ENCODE results near the gene TAOK2. TPM values are rescaled to one million over a fixed set of nuclear protein-coding genes. Genes with fewer than 3 reads are reported as not detected.

The TAOK2 gene
- 10 to 100 TPM; 15.9 to 31.0 (median 22.1) TPM for total RNA-seq

GRCh38 chr16:29973384-29974246, at the start of gene TAOK2:
TSS of gene TAOK2 (plus strand) at chr16:29973868. CDS start at chr16:29977773, 3,905 bp downstream.
- H3K9me3 ChIP-seq, result no peaks in the 10 kb centered on the region
- peak within 1 kb of the TSS; percentile 90 to 99 (median 94) for H3K4me3 ChIP-seq
- H3K36me3 ChIP-seq, result peaks cover 0 to 15% of the 10 kb centered on the region in 2 donors
- DNase-seq, result peak; percentile 97 to 99
- peaks cover 26 to 28% of the 10 kb centered on the region in 2 donors for H3K4me1 ChIP-seq
- intact Hi-C loops (cut with DNase I; ENCODE audit: low total_unique reads), result loop anchor here (1.0 to 2.0 kb wide), 2 partner anchors 23 to 47 kb away; partner anchors contain the start of genes INO80E and KCTD13
- H3K27ac ChIP-seq, result peak within 1 kb of the TSS; percentile 94 to 100 (median 98)
- no peak for TF ChIP-seq CTCF (IDR thresholded peaks at IDR 0.05 in 4 of 5, conservative IDR thresholded peaks at IDR 0.05 in 1 of 5)
- TF ChIP-seq POLR2A (IDR thresholded peaks at IDR 0.05), result peak; percentile 83 to 86
- peak; percentile 91 to 94 for ATAC-seq
- in situ Hi-C loops (cut with MboI; ENCODE audit: low sequenced_read_pairs in 4 of 4), result loop anchor here in 1 of 4 donors (10.0 kb wide), 1 partner anchor 49 kb away; the partner anchor contains the start of gene KCTD13
- H3K27me3 ChIP-seq, result no peaks in the 10 kb centered on the region

- DNase-seq (no peak), ATAC-seq (no peak)
- Histone ChIP-seq H3K27ac (peak overlapping the region in 3 of 4 donors; percentile 88 to 90 (median 88)), H3K4me1 (peaks cover 22 to 25% of the 10 kb centered on the region in 2 donors), H3K4me3 (peak overlapping the region; percentile 75 to 99 (median 97)), H3K36me3 (peaks cover 0 to 29% of the 10 kb centered on the region in 2 donors), H3K27me3 (no peaks in the 10 kb centered on the region), H3K9me3 (no peaks in the 10 kb centered on the region)
- TF ChIP-seq CTCF (IDR thresholded peaks at IDR 0.05 in 4 of 5, conservative IDR thresholded peaks at IDR 0.05 in 1 of 5) (no peak), POLR2A (IDR thresholded peaks at IDR 0.05) (no peak)
- intact Hi-C loops (cut with DNase I; ENCODE audit: low total_unique reads), result loop anchor here (5.0 kb wide), 3 partner anchors 97 to 133 kb away; partner anchors contain the start of genes C16orf92, KIF22 and MAZ
- in situ Hi-C loops (cut with MboI; ENCODE audit: low sequenced_read_pairs in 4 of 4), result loop anchor here in 1 of 4 donors (10.0 kb wide), 1 partner anchor 50 kb away; the partner anchor contains the start of gene TAOK2
Measured at GRCh38 chr16:29925105-29925756, 48.4 kb upstream of the TAOK2 start.

- in situ Hi-C loops (cut with MboI; ENCODE audit: low sequenced_read_pairs in 4 of 4), result loop anchor here in 1 of 4 donors (10.0 kb wide), 1 partner anchor 49 kb away; the partner anchor contains the start of gene TAOK2
Measured at GRCh38 chr16:29925781-29926710, 47.6 kb upstream of the TAOK2 start, which contains the start of gene KCTD13. TSS of gene KCTD13 (minus strand) at chr16:29926226. CDS start at chr16:29926033, 193 bp downstream.

More at GRCh38 chr16:29925781-29926710, 47.6 kb upstream of the TAOK2 start, which contains the start of gene KCTD13:
- Histone ChIP-seq H3K36me3 (peaks cover 0 to 21% of the 10 kb centered on the region in 2 donors), H3K27ac (peak within 1 kb of the TSS; percentile 88 to 96 (median 89)), H3K9me3 (no peaks in the 10 kb centered on the region), H3K27me3 (no peaks in the 10 kb centered on the region), H3K4me1 (peaks cover 22 to 25% of the 10 kb centered on the region in 2 donors), H3K4me3 (peak within 1 kb of the TSS; percentile 75 to 99 (median 97))
- no peak for TF ChIP-seq CTCF (IDR thresholded peaks at IDR 0.05 in 4 of 5, conservative IDR thresholded peaks at IDR 0.05 in 1 of 5)
- peak; percentile 71 to 75 for TF ChIP-seq POLR2A (IDR thresholded peaks at IDR 0.05)
- DNase-seq, result peak; percentile 63 to 73
- ATAC-seq, result peak; percentile 94
- intact Hi-C loops (cut with DNase I; ENCODE audit: low total_unique reads), result loop anchor here (1.0 to 5.0 kb wide), 8 partner anchors 26 to 134 kb away; partner anchors contain the start of genes ASPHD1, C16orf92, CDIPT and HIRIP3

Data from gastrocnemius medialis (tissue), 4 donors.